NCI-H2171 treated with DMSO at 0.1 percent for 48 hours (cell line): ENCODE data around the gene PDIA5.
A peak's percentile ranks its signal among the peaks of the same experiment; 100 is the strongest.
"Not testable (repeated sequence)": the region's sequence is repeated elsewhere in the genome, so short reads cannot be mapped to it uniquely, and the experiment has no call there.

Source experiments
- DNase-seq: peaks from one replicate; lab custom pipeline; 2025; lab: John Stamatoyannopoulos, UW

The PDIA5 gene

GRCh38 chr3:123150449-123151215, 83.8 kb downstream of the PDIA5 start:
- no peak for DNase-seq

GRCh38 chr3:123151251-123151705, 84.5 kb downstream of the PDIA5 start:
- peak; percentile 11 for DNase-seq

- DNase-seq, result not testable (repeated sequence)
These were observed 85.1 kb downstream of the PDIA5 start for GRCh38 chr3:123151853-123152420.

- DNase-seq, result no peak
These were observed 85.9 kb downstream of the PDIA5 start for GRCh38 chr3:123152687-123153086.

GRCh38 chr3:123153125-123154019, 86.5 kb downstream of the PDIA5 start:
- DNase-seq, result no peak

GRCh38 chr3:123154020-123154985, 87.5 kb downstream of the PDIA5 start:
- DNase-seq, result no peak

GRCh38 chr3:123155471-123156011, 88.7 kb downstream of the PDIA5 start:
- DNase-seq, result peak; percentile 64

- no peak for DNase-seq
These were observed 89.6 kb downstream of the PDIA5 start for GRCh38 chr3:123156276-123156995.

GRCh38 chr3:123157209-123157597, 90.4 kb downstream of the PDIA5 start:
- peak; percentile 18 for DNase-seq

GRCh38 chr3:123157598-123158287, 90.9 kb downstream of the PDIA5 start:
- DNase-seq, result peak; percentile 68

- peak; percentile 56 for DNase-seq
These were observed 91.5 kb downstream of the PDIA5 start for GRCh38 chr3:123158330-123158729.

- DNase-seq, result no peak
These were observed 92.1 kb downstream of the PDIA5 start for GRCh38 chr3:123158899-123159390.

- no peak for DNase-seq
These were observed 93.3 kb downstream of the PDIA5 start for GRCh38 chr3:123159926-123160635.

- no peak for DNase-seq
These were observed 94.3 kb downstream of the PDIA5 start for GRCh38 chr3:123161167-123161566.

- no peak for DNase-seq
These were observed 96.3 kb downstream of the PDIA5 start for GRCh38 chr3:123163141-123163540.

GRCh38 chr3:123165163-123165562, 98.3 kb downstream of the PDIA5 start:
- DNase-seq, result no peak

GRCh38 chr3:123167686-123168085, 100.9 kb downstream of the PDIA5 start:
- no peak for DNase-seq

- no peak for DNase-seq
These were observed 101.3 kb downstream of the PDIA5 start for GRCh38 chr3:123168122-123168521.

GRCh38 chr3:123168605-123169004, 101.8 kb downstream of the PDIA5 start:
- no peak for DNase-seq
